ENCODE results near the gene ENKUR.
A peak's percentile ranks its signal among the peaks of the same experiment; 100 is the strongest.
"Not testable (repeated sequence)": the region's sequence is repeated elsewhere in the genome, so short reads cannot be mapped to it uniquely, and the experiment has no call there.

Gene ENKUR

DNA sequence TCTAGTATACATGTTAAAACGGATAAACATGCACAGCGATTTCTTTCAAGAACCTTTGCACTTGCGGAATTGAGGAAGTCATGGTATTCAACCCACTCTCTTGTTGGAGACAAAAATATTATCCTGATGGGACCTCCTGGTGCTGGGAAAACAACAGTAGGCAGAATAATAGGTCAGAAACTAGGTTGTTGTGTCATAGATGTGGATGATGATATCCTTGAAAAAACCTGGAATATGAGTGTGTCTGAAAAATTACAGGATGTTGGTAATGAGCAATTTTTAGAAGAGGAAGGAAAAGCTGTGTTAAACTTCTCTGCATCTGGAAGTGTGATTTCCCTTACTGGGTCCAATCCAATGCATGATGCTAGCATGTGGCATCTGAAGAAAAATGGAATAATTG lies 7.3 kb upstream of the ENKUR start:
- no peak for DNase-seq (ENCODE audit: low read depth in 2 of 2)

DNA sequence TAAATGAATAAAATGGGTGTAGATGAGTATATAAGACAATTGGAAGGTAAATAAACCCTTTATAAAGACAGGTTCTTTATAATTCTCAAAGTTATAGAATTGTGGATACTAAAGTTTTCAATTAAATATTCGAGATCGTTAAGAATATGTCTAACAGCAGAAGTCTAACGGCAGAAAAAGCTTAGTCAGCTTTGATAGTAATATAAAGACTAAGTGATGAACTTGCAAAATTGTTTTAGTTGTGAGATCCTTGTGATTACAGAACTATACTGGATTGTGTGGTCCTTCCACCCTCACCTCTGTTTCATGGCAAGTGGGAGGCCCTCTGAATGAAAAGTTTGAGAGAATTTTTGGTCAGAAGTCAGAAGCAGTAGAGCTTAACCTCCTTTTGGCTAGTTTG lies 2.7 kb upstream of the ENKUR start:
- no peak for DNase-seq (ENCODE audit: low read depth in 2 of 2)

DNA sequence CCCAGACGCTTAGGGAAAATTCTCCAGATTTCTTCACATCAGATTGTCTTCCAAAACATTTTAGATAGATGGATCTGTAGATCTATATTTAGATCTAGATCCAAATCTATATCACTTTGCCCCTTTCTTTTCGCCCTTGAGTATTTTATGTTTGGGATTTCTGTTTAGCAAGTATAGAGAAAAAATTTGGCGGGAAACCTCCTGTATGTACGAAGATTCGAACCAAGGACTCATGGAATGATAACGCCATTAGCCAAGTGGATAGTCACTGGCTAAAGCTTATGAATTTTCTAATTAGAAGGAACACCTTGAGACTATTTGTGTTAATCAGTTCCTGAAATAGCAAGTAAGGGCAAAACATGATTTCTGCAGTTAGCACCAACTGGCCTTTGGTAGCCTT lies 1.7 kb upstream of the ENKUR start:
- DNase-seq (ENCODE audit: low read depth in 2 of 2), result no peak

DNA sequence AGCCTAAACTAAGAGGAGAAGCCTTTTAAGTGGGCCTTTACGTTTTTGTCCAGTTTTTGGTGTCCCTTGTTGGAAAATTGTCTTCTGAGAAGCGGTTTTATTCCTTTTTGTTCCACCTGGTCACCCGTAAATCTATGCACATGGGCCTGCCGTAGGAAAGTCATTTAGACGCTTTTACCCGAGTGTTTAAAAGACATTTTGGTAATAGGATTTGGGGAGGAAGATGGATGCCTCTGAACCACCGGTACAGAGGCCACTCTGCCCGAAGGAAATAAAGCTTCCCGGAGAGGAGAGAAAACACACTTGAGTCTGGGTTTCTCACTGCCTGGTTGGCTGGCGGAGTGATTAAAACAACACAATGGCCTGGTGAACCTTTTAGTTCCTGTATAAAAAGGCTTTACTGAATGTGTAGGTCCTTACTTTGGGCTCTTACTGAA lies 1.2 kb upstream of the ENKUR start:
- DNase-seq (ENCODE audit: low read depth in 2 of 2), result peak; percentile 6 to 7

DNA sequence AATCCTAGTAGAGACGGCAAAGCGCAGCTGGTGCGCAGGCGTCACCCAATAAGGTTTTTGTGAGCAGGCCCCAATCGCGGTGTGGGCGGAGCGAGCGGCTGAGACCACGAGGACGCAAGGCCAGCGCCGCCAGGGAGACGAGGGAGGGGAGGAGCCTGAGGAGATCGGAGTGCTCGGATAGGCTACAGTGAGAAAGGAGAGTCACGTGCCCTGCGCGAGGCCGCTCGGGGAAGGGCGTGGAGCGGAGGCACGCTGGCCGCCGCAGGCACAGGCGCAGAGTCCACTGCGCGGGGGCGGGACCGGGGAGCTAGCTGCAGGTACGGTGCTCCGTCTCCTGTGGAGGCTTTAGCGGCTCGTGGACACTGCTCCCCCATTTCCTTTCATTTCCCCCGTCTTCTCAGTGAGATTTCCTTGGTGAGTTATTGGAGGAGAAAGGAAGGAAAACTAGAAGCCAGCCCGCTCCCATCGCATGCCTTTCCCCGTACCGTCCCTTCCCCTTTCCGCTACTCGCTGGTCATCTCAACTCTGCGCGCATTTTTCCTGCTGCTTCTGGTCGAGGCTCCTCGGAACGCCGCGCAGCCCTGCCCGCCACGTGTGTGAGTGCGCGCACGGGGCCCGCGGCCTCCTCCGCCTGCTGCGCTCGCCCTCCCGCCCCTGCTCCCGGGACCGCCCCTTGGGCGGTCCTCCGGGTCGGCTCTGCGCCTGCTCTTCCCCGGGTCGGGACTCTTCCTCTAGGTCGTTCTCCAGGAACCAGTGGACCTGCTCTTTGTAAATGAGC lies 607 bp upstream of the ENKUR start, which contains the start of gene THNSL1:
Gene THNSL1 (plus strand): TSS at position 237 of the 778 bp plus-strand sequence. CDS start 6,612 bp downstream, outside the sequence.
- DNase-seq (ENCODE audit: low read depth in 2 of 2), result peak; percentile 95 to 98

DNA sequence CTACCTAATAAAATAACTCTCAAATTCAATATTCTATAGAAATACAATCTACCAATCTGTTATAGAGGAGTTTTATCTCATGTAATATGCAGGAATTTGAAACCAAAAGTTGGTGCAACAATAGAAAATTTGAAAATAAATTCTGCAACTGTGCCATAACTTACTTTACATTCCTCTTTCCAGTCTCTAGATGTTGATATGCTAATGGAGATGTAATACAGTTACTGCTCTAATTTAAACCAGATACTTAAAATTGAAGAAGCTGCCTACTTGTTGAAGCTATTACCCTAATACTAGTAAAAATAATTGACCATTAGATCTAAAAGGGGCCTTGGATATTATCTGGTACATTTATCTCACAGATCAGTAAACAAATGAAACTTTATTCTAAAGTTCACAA lies 1.4 kb downstream of the ENKUR start:
- no peak for DNase-seq (ENCODE audit: low read depth in 2 of 2)

DNA sequence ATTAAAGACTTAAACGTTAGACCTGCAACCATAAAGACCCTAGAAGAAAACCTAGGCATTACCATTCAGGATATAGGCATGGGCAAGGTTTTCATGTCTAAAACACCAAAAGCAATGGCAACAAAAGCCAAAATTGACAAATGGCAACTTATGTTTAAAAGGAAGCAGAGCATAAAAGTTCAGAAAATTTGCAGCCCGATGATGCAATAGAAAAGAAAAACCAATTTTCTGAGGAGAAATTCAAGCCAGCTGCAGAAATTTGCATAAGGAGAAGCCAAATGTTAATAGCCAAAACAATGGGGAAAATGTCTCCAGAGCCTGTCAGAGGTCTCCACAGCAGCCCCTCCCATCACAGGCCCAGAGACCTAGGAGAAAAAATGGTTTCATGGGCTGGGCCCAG lies 4.4 kb downstream of the ENKUR start:
- not testable (repeated sequence) for DNase-seq (ENCODE audit: low read depth in 2 of 2)

DNA sequence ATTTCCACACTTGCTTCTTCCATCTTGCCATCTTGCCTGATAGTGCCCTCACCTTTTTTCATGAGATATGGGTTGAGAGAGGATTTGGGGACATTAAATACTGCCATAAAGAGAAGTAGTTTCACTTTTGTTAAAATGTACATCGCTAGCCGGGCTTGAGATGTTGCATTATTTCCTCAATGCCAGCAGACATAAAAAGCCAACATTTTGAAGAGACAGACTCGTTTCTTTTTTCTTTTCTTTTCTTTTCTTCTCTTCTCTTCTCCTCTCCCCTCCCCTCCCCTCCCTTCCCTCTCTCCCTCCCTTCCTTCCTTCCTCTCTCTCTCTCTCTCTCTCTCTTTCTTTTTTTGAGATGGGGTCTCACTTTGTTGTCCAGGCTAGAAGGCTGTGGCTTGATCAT lies 17.9 kb downstream of the ENKUR start:
- no peak for DNase-seq (ENCODE audit: low read depth in 2 of 2)

DNA sequence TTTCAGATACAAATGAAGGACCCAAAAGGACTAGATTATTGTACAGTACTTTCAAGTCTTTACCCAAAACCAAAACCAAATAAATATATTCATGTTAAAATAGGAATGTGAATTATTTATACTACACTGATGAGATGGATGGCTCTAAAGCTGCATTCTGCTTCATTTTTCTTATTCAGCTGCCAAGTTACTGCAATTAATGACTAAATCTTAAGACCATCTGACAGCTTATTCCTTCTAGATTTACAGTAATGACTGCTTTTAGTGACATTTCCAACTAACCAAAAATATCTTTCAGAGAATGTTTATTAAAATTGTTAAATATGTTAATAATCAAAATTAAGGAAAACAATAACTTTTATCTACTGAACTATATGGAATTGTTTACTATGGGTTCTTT lies 20.9 kb downstream of the ENKUR start:
- no peak for DNase-seq (ENCODE audit: low read depth in 2 of 2)

DNA sequence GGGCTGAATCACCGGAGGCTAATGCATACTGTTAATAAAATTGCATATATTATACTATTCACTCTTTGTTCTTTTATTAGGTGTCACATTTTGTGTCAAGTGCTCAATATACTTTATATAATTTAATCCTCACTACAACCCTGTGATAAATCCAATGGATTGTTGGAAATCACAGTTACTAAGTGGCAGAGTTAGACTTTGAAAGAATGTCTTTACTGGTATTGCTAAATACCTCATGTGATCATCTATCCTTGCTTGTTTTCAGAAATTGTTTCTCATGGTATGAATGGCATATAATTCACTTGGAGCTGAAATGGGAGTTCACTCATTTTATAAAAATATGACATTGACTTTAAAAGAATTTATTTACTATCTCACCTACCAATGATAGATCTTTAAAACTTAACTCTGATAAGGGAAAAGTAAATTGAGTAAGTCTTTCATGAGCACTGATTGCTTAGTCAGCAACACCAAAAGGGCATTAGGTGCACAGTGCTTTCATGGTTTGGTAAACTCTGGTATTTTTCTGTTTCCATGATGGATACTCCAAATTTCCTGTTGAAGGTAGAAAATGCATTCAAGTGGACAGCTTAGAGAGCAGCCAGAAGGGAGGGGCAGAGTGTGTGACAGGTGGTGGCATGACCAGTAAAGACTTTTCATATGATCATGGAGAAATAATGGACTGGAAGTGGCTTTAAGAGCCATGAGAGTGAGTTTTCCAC lies 22.6 kb downstream of the ENKUR start:
- no peak for DNase-seq (ENCODE audit: low read depth in 2 of 2)

DNA sequence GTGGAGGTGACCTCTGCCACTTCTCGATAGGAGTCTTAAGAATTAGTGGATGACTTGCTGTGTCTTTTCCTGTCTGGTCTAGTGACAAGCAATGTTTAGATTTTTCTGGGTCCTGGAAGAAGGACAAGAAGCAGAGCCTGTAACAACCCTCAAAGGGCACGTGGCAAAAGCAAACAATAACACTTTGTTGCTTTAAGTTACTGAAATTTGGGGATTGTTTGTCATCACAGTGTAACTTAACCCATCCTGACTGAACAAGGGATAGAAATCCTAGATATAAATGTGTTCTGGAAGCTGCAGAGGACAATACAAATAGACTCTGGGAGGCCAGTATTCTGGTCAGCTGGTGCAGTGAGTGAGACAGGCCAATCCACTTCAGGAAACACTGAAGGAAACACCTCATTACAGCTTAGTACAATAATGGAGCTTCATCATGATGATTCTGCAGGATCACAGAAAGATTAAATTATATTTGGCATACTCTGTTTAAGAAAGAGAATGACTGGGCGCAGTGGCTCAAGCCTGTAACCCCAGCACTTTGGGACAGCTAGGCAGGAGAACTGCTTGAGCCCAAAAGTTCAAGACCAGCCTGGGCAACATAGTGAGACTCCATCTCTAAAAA lies 23.3 kb downstream of the ENKUR start:
- no peak for DNase-seq (ENCODE audit: low read depth in 2 of 2)

DNA sequence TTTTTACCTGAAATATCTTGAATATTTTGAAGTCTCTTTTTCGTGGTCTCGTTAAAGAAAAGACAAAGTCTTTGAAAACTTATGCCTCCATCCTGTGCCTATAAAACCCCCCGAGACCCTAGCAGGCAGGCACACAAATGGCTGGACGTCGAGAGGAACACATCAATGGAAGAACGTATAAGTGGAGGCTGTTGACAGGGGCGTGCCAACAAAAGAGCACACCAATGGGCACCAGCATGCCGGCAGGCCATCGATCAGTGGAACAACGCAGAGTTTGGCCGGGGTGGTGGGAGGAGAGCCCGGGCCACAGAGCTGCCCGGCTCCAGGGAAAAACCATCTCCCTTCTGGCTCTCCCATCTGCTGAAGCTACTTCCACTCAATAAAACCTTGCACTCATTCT lies 24.7 kb downstream of the ENKUR start:
- no peak for DNase-seq (ENCODE audit: low read depth in 2 of 2)

DNA sequence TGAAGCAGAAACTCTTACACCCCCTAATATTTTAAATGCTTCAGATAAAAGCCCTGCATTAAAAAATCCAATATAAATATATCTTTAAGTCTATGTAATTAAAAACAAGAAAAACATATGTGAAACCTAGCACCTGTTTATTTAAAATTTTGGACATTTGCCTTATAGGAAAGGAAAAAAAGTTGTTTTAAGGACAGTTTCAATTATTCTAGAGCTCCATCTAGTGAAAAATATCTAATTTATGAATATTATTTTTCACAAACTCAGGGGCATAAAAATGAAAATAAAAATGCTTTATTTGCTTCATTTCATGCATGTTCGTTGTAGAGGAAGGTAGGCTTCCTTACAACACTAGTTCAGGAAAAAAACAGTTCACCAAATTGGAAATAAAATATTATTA lies 26.1 kb downstream of the ENKUR start:
- no peak for DNase-seq (ENCODE audit: low read depth in 2 of 2)

DNA sequence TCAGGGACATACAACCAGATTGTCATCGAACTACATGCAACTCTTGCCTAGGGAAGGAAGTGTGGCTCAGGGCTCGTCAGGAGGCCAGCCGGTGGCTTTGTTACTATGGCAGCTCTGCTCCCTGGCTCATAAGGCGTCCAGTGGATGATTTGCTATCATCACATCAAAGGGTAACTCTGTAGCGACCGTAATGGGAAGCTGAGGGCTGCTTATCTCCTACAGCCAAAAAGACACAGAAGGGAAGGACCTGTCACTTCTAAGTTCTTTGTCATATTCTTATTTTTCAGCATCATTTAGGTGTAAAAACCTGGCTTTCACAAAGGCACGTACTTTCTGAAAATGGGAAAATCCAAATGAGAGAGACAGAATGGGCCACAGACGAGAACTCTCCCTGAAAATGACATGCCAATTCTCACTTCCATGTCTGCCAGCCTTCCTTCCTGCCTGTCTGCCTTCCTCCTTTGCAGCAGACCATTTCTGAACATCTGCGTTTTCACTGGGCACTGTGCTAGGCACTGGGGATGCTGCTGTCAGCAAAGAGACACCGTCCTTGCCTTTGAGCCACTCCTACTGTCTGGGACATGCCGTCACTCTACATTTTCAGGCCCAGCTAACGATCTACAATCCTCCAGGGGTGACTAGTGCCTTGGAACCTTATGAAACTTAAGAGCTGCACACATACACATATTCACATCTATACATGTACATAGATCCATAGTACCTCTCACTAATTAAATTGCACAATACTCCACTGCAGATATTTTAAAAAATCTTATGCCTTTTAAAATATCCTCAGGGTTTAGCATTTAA lies 26.9 kb downstream of the ENKUR start:
- no peak for DNase-seq (ENCODE audit: low read depth in 2 of 2)

DNA sequence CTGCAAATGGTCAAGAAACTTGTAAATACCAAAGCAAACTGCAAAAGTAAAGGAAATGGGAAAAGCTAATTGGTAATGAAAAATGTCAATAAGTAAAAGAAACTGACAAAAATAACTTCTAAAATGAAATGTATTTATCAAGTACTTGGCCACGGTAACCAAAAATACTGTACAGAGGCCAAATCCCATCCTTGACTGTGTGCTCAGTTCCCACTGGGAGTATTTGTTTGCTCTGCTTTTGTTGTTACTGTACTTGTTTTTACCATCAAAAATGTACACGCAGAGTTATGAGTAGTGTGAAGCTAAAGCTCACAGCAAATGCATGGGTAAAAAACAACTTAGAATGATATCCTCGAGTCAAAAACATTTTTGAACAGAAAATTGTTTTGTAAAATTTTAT lies 31.1 kb downstream of the ENKUR start:
- no peak for DNase-seq (ENCODE audit: low read depth in 2 of 2)

DNA sequence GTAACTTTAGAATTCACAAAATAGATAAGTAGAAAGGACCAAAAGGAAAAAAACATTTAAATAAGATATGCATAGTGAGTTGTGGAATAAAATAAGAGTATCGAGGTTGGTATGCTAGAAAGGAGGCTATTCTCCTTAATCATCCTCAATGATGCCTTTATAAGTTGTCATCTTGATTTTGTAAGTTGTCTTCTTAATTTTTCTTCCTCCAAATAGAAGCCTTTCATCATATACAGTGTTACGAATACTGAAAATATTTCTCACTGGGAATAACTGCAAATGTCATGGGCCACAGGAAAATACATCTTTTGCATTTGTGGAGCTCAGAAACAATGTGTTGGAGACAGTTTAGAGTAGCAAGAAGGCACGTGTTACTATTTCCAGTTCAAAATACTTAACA lies 32.0 kb downstream of the ENKUR start:
- DNase-seq (ENCODE audit: low read depth in 2 of 2), result no peak

DNA sequence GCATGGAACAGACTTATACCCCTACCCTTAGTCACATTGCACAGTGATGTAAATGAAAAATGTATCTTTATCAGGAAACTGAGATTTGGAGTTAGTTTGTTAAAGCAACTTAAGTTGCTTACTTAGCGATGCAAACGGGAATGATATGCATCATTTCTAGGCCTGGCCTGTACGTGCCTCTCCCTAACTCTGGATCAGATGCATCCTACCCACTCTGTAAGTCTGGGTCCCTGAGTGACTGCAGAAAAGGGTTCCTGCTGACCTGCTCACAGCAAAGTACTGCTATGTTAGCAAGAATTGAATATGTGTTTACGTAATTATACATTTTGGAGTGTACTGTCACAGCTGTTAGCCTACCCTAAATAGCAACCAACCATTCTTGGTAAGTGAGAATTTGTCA lies 32.8 kb downstream of the ENKUR start:
- DNase-seq (ENCODE audit: low read depth in 2 of 2), result no peak

DNA sequence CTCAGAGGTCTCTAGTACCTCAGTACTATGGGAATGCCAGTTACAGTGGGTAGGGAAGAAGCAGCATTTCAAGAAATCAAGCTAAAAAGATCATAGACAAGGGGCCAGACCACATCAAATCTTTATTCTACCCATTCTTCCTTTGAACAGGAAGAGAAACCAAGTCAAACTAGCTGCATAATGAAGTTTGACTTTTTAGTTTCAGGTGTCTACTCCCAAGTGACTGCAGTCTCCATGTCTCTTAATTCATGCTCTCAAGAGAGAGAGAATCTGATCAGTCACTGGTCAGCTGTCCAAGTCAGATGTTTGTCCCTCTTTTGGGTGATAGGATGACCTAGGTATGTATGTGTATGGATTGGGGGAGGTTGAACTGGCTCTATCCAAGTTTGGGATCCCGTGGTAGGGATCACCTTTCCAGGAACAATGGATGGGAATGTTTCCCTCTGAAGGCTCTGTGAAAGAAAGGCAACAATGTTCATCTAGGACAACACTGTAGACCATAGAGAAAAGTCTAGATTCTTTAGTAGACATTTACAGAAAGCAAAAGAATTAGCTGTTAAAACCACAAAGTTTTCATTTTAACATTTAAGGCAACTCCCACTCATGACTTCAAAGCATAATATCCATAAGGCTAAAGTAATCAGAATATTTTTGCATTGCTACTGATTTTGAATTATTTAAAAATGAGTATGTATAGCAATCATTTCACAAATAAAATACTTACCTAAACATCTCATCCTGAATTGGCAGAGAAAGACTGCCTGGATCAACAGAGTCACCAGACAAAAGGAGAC lies 33.4 kb downstream of the ENKUR start:
- DNase-seq (ENCODE audit: low read depth in 2 of 2), result no peak

DNA sequence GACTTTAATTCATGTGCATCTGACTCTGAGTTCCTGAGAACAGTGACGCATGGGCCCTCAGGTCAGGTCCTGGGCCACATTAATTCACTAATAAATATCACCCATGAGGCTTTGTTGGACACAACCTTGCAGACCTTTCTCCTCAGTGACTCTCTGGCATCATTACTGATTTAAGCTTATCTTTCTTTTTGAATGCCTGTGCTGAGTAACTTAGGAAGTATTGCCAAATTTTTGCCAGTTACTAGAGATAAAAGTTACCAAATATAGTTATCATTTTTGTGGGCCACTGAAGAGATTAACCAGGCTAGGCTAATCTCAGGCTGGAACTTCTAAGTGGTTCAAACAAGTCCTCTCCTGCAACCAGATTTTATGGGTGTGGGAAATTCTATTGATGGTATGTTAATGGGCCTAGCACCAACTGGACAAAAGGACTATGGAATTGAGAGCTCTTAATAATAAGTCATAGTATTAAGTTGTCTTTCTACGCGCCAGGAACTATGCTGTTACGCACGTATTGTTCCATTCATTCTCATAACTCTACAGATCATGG lies 34.7 kb downstream of the ENKUR start:
- DNase-seq (ENCODE audit: low read depth in 2 of 2), result no peak

DNA sequence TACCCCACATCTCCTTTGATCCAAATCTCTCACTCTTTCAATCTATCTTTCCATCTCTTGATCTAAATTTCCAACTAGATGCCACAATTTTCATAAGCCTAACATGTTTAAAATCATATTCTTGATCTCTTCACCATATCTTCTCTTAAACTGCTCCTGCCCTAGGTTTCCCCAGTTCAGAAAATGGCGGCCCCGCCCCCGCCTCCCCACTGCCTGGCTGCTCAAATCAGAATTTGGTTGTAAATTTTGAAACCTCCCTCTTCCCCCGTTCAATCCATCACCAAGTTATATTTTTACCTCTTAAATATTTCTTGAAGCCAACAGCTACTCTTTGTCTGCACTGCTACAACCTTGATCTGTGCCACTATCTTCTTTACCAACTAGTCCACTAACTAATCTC lies 36.3 kb downstream of the ENKUR start:
- DNase-seq (ENCODE audit: low read depth in 2 of 2), result no peak

DNA sequence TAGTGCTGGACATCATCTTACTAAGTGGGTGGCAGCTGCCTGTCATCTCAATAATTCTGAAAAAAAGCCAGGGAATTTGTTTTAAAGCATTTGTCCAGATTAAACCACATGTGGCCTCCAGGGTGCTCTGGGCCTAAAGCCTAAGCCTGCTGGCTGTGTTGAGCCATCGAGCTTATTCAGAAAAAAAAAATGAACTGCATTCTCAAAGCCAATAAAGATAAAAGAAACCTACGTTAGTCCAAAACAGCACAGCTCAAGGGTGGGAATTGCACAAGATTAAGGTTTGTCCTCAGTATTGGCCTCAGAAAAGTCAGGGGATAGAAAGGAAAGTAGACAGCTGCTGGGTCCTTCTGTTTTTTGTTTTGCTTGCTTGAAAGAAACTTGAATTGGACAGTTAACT lies 41.0 kb downstream of the ENKUR start:
- DNase-seq (ENCODE audit: low read depth in 2 of 2), result no peak
